HG02981 (cell line): ENCODE results near the gene FSHR.

Experiments used
- ATAC-seq: cut with Tn5 transposase; IDR thresholded peaks from one replicate; pipeline ENCODE4 v1.9.1; 2021; ENCODE audit warnings: mild to moderate bottlenecking, moderate library complexity; ENCODE audit not compliant: unreplicated experiment

FSHR gene

DNA sequence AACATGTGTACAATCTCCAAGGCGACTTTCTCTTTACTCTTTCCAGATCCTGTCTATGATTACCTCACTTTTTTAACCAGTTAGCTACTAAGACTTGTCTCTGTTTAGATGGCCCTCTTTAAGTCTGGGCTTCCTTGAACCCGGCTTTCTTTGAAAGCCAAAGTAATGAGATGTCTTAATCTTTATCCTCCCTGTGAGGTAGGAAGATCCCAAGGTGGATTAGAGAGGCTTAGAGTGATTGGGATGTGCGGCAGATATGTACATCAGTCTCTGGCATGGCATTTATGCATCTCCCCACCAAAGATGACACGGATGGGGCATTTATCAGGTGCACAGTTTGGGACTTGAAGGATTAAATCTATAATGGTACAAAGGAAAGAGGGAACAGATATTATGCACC is 186.3 kb downstream of the FSHR start:
- ATAC-seq: no peak

DNA sequence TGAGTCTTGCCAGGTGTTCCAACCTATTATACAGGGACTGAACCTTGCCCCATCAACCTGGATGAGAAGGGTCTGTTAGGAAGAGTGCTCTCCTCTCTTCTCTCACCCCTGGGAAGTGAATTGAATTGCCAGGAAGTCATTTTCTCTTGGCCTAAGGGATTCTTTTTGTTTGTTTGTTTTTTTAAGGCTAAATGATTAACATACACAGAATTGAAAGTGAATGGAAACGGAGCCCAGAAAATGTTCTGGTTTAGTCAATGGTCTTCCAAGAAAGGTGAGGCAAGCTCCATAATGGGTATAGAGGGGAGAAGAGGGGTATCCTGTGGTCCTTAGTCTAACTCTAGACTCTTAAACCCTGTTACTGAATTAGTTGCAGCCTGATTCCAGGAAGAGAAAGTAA is 189.1 kb downstream of the FSHR start:
- no peak for ATAC-seq

DNA sequence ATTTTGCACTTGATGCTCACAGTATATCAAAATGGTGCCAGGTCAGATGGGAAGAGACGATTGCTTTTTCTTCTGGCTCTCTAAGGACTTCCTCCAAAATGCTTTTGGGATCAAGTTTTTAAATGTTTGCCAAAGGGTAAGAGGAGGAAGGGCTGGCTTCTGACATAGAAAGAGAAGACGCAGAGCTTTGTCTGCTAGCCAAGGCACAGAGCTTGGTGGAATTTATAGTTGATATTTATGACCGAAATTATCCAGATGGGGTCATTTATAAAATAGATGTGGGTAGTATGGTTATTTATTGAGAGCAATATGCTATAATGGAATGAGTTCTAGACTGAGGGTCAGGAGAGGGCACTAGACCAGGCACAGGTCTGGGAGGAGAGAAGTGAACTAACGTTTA is 193.3 kb downstream of the FSHR start:
- ATAC-seq: no peak

DNA sequence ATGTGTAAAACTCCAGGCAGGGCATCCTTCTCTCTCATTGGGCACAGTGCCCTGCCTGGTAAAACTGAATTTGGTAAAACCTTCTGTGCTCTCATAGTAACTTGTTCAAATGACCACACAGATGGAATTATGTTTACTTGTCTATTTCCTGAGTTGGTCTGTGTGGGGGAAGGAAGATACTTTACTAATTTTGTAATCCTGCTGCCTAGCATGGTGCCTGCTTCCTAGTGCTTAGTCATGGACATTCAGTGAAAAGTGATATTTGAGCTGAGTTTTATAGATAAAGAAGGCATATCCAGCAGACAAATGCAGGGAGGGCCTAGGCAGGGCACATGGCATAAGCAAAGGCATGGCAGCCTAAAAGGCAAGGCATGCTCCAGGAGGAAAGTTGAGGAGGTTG is 199.4 kb downstream of the FSHR start:
- ATAC-seq: no peak

DNA sequence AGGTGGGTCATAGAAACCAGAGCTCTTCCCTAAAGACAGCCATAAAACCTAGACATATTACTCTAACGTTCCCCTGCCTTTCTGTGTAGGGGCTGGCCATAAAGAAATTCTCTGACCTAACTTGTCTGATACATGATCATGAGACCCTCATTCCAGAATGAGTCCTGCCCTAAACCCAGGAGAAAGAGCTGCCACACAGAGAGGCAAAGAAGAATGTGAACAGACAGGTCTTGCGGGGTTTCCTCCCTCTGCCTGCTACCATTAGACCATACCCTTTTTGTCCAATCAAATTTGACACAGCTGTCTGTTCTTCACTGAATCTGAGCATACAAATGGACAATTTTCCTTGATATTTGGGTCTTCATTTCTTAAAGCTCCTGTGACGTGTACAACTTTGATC is 200.0 kb downstream of the FSHR start:
- ATAC-seq: no peak

DNA sequence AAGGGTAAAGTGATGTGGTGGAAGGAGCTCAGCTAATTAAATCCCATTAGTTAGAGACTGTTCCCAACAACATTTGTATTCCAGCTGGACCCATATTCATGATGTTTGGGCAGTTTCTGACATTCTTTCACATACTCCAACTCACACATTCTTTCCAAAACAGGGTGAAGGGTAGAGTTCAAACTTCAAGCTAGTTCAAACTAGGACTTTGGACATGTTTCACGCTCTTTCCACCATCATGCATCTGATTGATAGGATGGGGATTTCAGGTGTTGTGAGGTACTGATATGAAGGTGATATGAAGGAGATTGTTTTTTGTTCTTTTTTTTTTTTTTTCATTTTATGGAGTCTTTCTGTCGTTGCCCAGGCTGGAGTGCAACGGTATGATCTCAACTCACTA is 201.7 kb downstream of the FSHR start:
- no peak for ATAC-seq

DNA sequence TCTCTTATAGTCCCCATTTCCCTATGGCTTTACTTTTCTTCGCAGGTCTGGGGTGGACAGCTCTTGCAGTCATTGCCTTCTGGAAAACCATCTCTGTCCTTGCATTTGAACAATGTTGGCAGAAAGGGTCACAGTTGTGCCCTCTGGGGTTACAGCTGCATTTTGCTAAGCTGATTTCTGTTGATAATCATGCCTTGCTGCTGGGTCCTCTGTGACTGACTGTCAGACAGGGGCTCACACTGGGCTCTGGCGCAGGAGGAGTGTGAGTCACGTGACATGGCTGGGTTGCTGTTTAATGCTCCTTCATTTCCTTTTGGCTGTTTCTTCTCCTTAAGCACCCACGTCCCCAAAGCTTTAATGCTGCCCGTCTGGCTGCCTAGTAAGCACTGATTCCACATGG is 202.2 kb downstream of the FSHR start:
- no peak for ATAC-seq

DNA sequence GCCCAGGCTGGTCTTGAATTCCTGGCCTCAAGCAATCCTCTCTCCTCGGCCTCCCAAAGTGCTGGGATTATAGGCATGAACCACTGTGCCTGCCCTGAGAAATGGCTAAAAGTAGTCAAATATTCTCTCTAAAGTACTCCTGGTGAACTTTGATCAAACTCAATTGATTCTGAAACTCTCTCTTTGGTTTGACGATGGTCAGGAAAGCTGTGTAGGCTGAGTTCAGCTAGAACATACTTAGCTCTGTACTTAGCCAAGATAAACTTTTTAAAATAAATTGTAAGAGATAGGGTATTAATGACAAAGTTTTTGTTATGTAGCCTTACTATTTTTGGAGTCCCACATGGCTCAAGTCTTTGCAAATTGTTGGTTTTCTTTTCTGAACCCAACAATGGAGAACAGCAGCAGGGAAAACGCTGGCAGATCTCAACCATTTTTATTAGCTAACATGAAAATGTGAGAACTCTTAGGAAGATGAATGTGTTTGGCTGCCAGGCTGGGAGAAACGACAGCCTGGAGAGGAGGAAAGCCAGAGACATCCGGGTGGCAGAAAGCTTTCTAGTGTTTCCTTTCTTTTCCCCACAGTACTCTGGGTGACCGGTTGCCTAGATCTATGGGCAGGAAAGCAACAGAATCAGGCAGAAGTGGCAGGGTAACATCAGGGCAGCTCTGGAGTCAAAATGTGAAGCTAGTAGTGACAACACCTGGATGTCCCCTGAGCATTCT is 205.8 kb downstream of the FSHR start:
- no peak for ATAC-seq

DNA sequence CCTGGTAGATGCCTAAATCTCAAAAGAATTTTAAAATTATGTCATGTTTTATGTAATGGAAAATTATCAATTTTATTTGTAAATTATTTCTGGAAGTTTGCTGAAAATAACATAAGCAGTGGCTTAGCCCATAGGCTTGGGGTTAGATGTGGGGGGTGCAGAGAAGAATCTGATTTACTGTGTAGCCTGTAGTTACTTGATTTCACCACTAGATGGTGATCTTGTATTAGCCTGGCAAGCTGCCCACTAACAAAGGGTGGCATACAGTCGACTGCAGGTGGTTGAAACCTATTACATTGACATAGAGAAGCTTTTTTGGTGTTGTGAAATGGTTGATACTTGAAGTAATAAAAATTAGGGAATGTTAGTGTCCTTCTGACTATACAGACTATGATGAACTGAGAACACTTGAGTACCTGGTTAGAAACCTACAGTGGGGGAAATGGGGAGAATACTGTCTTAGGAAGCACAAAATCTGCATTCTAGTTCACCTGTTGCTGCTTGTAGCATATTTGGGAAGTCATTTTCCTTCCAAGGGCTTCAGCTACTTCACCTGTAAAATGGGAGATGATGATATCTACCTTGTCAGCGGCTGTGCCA is 207.8 kb downstream of the FSHR start:
- ATAC-seq: peak; percentile 93

DNA sequence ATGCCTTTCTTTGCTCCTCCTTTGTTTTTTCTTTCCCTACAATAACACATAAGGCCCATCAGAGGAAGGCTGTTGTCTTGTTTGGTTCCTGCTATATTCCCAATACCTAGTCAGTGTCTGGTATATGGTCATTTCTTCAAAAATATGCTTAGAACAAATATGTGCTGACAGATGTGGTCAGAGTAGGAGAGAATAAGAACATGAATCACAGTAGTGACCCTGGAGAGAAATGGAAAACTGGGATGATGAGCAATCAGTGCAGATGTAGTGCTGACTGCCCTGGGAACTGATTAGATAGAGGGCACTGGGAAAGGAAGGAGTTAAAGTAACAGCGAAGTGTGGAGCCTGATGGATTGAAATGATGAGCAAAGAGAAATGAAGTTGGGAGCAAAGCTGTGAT is 209.4 kb downstream of the FSHR start:
- ATAC-seq: no peak

DNA sequence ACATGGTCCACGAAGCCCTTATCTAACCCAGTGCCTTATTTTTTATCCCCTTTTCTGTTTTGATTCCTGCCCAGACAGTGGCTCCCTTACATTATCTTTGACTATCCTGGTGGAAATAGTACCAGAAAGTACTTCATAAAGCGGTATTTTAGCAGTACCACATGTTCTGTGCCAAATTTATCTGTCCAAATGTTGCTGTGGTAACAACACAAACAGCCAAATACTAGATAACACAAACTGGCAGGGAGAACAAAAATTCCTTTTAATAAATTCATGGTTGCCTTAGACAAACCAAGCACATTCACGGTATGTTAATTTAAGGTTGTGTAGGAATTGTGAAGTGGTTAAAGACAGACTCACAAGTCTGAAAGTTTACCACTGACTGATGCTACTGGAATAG is 210.9 kb downstream of the FSHR start:
- no peak for ATAC-seq

DNA sequence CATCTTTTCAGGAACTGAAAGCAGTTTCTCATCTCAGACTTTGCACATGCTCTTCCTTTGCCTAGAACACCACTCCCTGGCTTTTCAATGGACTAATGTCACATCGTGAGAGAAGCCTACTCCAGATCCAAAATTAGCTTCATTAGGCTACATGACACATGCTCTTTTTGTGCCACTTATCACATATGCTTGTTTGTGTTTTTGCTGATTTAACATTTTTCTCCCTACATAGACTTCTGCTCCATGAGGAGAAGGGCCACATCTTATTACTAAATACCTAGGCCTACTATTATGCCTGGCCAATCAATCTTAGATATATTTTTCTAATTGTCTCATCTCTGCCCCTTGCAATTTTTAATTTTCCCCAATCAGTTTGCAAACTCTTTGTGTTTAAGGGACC is 212.4 kb downstream of the FSHR start:
- ATAC-seq: no peak

DNA sequence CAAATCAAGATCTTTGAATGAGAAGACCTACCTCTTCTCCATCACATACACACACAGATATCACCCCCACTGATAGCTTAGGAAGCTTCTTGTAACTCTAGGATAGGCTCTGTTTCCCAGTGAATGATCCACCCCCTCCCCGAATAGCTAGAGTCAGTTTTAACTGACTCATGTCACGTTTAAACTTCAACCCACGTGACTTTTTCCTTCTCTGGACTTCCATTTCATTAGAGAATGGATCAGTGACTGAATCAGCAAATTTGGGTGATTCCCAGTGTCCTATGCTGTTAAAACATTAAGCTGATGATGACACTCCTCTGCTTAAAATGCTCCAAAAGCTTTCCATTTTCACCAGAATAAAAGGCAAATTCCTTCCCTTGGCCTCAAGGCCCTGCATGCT is 212.9 kb downstream of the FSHR start:
- no peak for ATAC-seq

DNA sequence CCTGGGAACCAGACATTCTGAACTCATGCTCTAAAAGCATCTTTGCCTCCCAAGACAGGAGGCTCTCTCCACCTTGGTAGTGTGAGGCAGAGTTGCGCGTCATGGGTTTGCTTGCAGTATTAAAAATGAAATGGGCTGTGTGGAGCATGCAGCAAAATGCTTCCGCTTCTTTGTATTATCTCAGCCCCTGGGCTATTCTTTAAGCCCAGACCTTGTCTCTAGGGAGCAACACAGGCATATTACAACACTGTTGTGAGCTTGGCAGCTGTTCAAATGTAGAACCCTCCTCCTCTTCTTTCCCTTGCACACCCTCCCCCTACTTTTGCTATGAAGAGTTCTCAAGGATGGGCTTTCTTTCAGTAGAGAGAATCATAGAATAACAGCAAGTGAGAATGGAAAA is 213.7 kb downstream of the FSHR start:
- ATAC-seq: no peak

DNA sequence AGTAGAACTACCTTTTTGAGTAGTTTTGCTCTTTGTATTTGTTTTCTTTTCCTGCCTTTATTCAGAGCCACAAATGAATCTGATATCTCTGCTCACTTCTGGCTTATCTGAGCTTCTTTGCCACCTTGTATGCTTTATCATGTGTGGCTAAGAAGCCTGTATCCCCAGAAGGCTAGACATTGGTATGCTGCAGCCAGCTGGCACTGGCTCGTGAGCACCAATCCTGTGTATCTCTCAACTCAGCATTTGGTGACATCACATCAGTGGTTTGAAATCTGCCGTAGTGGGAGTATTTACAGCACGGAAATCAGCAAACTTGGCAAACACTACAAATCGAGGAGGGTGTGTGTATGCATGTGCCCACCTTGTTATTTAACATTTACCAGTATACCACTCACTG is 215.1 kb downstream of the FSHR start:
- no peak for ATAC-seq

DNA sequence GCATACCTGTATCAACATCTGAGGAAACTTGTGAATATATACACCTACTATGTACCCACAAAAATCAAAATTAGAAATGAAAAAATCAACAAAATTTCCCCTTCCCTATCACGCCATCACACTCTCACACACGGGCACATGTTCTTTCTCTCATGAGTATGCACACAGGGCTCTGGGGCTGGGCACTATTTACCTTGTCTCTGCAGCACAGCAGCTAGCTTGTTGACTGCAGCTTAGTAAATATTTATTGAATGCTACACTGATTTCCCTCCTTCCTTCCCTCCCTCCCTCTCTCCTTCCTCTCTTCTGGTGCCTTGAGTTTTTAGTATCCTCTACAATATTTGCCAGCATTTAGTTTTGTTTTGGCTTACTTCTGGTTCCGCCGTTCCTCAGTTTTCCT is 216.1 kb downstream of the FSHR start:
- ATAC-seq: no peak

DNA sequence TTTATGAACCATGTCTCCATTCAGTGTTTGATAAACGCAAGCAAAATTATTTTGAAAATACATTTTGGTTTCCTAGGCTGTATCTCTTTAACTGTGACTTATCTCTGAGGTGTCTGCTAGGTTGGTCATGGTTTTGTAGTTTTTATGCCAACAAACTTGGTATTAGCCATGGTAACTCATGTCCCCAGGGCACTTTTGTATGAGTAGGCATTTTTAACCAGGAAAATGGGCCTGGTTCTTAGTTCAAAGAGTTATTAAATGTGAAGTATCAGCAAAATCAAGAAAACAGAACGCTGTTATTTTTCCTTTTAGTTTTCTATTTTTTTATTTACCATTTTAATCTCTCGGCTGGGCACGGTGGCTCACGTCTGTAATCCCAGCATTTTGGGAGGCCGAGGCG is 219.5 kb downstream of the FSHR start:
- ATAC-seq: no peak

DNA sequence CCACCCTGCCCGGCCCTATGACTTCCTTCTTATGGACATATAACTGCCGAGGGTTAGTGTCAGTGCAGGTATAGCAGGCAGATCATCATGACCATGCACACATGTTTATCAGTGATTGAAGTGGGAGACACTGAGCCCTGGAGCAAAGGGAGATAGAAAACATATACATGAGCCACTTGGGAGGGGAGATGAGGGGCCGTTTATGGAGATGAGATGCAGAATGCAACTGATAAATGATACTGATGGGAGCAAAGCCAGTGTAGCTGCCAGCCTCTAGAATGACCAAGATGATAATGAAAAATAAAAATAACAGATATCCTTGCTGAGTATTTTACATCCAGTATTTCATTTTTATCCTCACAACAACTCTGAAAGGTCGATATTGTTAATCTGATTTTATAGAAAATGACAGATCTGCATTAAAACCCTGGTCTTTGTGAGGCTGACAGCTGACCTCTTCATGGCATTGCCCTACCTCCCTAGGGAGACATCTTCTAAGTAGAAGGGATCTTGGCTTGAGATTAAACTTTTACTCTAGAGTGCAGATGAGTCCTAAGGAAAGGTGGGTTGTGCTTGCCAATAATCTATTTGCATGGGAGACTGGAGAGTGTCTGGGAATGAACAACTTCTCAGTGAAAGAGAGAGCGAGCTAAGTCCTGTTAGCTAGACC is 220.4 kb downstream of the FSHR start:
- ATAC-seq: no peak

DNA sequence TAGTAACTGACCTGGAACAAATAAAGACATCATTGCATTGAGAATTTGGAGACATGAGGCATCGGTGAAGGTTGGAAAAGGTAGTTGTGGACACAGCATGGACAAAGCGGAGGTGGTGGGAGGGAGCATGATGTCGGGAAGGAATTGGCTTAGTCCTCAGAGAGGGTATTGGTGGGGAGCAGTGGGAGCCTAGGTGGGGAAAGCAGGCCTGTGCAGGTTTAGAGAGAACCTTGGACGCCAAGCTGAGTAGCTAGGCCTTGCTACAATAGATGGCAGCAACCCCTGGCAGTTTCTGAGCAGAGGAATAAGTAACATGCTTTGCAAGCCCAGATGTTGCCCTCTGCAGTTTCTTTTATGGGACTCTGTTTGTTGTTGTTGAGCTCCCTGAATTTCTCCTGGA is 221.6 kb downstream of the FSHR start:
- no peak for ATAC-seq

DNA sequence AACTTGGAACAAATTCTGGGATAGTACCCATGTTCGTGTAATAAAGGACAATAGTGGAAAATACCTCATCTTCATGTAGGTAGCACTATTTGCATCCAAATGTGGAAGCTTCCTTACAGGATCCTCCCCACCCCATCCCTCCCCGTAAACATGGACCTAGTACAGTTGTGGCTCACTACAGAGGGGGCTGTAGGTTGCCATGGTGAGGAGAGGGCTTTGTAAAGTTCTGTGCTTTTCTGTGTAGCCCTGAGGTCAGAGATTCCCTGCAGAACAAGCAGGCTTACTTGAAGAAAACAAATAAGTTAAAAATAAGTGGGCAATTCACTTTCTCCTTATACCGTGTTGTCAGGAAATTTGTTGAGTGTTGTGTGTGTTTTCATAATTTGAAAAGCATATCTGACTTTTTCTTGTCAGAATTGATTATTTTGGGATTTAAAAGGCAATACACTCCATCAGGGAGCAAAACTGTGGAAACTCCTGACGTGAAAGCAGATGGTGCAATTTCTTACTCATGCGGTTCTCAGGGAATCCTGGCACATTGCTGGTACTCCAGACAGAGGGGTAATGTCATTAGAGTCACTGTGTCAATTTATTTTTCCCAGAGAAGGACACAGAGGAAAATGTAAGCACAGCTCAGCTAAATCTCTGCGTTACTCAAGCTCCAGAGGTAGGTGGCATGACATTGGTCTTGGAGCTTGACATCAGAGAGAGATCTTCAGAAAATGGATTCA is 224.6 kb downstream of the FSHR start:
- ATAC-seq: no peak

DNA sequence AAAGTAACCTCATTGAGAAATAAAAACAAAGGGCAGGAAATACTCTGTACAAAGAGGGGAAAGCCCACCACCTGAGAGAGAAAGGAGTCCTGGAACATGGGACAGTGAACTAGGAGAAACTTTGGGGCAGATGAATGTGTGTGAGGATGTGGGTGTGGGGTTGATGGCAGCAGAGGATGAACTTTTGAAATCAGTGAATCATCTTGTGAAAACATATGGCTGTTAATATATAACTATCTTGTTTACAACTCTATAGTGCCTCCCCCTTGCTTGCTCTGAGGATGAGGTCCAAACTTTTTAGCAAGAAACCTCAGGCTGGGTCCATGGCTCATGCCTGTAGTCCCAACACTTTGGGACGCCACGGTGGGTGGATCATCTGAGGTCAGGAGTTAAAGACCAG is 227.0 kb downstream of the FSHR start:
- no peak for ATAC-seq

DNA sequence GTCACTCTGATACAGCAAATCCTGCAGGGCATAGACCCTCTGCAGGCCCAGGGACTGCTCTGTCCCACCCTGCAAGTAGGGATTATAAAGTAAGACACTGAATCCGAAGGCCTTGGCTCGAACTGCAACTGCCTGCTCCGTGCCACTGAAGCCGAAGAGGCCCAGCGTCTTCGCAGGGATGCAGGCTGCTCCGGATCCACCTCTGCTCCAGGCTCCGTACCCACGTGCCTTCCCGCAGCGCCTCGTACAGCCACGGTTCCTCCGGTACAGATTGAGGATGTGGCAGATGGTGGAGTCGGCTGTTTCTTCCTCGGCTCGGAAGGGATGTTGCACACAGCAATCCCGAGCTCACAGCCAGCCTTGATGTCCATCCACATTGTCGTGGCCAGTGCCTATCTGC is 238.4 kb downstream of the FSHR start:
- ATAC-seq: no peak
